Ishikawa (cell line): ENCODE data around the gene DNAH3.

ENCODE experiments used
- CEBPB ChIP-seq: IDR thresholded peaks from 2 replicates; pipeline ENCODE4 v1.6.1; 2012
- CREB1 ChIP-seq: IDR thresholded peaks from 2 replicates; pipeline ENCODE4 v1.6.1; 2012; ENCODE audit warnings: low read depth
- EGR1 ChIP-seq: IDR thresholded peaks from 2 replicates; pipeline ENCODE4 v1.6.1; 2012
- EP300 ChIP-seq: IDR thresholded peaks from 2 replicates; pipeline ENCODE4 v1.6.1; 2012; ENCODE audit warnings: borderline replicate concordance
- FOXM1 ChIP-seq: IDR thresholded peaks from 2 replicates; pipeline ENCODE4 v1.6.1; 2012; ENCODE audit warnings: low read depth, borderline replicate concordance
- NFIC ChIP-seq: IDR thresholded peaks from 2 replicates; pipeline ENCODE4 v1.6.1; 2012
- RAD21 ChIP-seq: IDR thresholded peaks from 2 replicates; pipeline ENCODE4 v1.6.1; 2012; ENCODE audit warnings: low read depth
- TAF1 ChIP-seq: IDR thresholded peaks from 2 replicates; pipeline ENCODE4 v1.6.1; 2012; ENCODE audit warnings: low read depth, mild to moderate bottlenecking
- TCF12 ChIP-seq: IDR thresholded peaks from 2 replicates; pipeline ENCODE4 v1.6.1; 2012; ENCODE audit warnings: low read depth
- TEAD4 ChIP-seq: IDR thresholded peaks from 2 replicates; pipeline ENCODE4 v1.6.1; 2012
- YY1 ChIP-seq: IDR thresholded peaks from 2 replicates; pipeline ENCODE4 v1.6.1; 2012; ENCODE audit warnings: low read depth
- ZBTB7A ChIP-seq: IDR thresholded peaks from 2 replicates; pipeline ENCODE4 v1.6.1; 2012; ENCODE audit warnings: low read depth
- TF ChIP-seq, protein P1 (sequence below): IDR thresholded peaks from 2 replicates; pipeline ENCODE4 v1.6.1; 2012; ENCODE audit warnings: low read depth, mild to moderate bottlenecking
- TF ChIP-seq, protein P2 (sequence below): IDR thresholded peaks from 2 replicates; pipeline ENCODE4 v1.6.1; 2012
- TF ChIP-seq, protein P3 (sequence below): IDR thresholded peaks from 2 replicates; pipeline ENCODE4 v1.6.1; 2012

The DNAH3 gene

DNA sequence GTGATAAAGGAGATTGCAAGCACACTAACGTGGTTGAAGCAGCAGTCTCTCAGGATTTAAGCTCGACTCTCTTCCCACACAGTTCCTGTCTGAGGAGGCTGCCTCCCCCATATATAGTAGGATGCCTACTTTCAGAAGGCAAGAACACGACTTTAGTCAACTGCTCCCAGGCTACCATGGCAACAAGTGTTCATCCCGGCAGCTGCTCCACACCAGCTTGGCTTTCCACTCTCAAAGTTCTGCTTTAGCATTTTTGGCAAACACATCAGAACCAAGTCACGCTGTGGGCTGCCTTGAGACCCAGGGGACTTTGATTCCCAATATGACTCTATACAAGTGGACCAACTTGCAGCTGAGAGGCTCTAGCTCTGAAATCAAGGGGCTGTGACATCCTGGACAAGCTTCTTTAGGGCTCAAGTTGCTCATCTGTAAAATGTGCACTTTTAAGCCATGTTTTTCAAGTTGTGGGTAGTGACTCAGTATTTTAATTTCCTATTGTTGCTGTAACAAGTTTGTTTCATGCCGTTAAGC, 44.2 kb upstream of the DNAH3 start:
- TF ChIP-seq, protein P1, sequence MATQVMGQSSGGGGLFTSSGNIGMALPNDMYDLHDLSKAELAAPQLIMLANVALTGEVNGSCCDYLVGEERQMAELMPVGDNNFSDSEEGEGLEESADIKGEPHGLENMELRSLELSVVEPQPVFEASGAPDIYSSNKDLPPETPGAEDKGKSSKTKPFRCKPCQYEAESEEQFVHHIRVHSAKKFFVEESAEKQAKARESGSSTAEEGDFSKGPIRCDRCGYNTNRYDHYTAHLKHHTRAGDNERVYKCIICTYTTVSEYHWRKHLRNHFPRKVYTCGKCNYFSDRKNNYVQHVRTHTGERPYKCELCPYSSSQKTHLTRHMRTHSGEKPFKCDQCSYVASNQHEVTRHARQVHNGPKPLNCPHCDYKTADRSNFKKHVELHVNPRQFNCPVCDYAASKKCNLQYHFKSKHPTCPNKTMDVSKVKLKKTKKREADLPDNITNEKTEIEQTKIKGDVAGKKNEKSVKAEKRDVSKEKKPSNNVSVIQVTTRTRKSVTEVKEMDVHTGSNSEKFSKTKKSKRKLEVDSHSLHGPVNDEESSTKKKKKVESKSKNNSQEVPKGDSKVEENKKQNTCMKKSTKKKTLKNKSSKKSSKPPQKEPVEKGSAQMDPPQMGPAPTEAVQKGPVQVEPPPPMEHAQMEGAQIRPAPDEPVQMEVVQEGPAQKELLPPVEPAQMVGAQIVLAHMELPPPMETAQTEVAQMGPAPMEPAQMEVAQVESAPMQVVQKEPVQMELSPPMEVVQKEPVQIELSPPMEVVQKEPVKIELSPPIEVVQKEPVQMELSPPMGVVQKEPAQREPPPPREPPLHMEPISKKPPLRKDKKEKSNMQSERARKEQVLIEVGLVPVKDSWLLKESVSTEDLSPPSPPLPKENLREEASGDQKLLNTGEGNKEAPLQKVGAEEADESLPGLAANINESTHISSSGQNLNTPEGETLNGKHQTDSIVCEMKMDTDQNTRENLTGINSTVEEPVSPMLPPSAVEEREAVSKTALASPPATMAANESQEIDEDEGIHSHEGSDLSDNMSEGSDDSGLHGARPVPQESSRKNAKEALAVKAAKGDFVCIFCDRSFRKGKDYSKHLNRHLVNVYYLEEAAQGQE: no peak
- TF ChIP-seq CEBPB: no peak
- no peak for TF ChIP-seq TEAD4
- TF ChIP-seq, protein P2, sequence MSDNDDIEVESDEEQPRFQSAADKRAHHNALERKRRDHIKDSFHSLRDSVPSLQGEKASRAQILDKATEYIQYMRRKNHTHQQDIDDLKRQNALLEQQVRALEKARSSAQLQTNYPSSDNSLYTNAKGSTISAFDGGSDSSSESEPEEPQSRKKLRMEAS: no peak
- TF ChIP-seq EP300: no peak
- no peak for TF ChIP-seq FOXM1
- no peak for TF ChIP-seq ZBTB7A
- no peak for TF ChIP-seq RAD21
- no peak for TF ChIP-seq TCF12
- no peak for TF ChIP-seq YY1
- no peak for TF ChIP-seq NFIC
- TF ChIP-seq CREB1: no peak
- TF ChIP-seq TAF1: no peak
- no peak for TF ChIP-seq EGR1
- TF ChIP-seq, protein P3, sequence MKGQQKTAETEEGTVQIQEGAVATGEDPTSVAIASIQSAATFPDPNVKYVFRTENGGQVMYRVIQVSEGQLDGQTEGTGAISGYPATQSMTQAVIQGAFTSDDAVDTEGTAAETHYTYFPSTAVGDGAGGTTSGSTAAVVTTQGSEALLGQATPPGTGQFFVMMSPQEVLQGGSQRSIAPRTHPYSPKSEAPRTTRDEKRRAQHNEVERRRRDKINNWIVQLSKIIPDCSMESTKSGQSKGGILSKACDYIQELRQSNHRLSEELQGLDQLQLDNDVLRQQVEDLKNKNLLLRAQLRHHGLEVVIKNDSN: no peak

DNA sequence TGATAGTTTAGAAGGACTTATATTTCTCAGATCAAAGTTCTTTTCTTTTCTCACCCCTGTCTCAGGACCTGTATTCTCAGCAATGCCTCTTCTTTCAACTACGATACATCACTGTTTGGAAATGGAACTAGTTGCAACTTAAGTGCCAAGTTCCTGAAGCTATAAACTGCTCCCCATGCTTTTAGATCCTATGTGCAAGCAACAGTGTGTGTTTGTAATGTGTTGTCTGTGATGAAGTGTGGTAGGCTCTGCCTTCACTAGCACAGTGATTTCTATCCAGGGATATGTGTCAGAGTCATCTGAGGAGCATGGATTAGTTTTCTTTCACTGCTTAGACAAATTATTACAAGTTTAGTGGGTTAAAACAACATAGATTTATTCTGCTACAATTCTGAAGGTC, 42.3 kb upstream of the DNAH3 start:
- TF ChIP-seq EGR1 (no peak), ZBTB7A (no peak), CREB1 (no peak), NFIC (no peak), YY1 (no peak)
- TF ChIP-seq, protein P1: no peak

DNA sequence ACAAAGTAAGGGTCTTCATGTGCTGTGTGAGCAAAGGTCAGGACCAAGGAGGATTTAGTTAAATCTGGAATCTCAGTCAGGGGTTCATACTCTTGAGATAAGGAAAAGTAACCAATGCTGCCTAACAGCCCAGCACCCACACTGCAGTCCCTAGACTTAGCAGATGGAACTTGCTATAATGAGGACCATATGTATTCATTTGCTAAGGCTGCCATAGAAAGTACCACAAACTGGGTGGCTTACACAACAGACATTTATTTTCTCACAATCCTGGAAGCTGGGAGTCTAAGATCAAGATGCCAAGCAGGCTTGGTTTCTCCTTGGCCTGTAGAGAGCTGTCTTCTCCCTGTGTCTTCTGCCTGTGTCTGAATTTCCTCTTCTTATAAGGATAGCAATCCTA, 40.0 kb upstream of the DNAH3 start:
- TF ChIP-seq NFIC (no peak), CREB1 (no peak), FOXM1 (no peak), EGR1 (no peak)
- TF ChIP-seq, protein P2: no peak

DNA sequence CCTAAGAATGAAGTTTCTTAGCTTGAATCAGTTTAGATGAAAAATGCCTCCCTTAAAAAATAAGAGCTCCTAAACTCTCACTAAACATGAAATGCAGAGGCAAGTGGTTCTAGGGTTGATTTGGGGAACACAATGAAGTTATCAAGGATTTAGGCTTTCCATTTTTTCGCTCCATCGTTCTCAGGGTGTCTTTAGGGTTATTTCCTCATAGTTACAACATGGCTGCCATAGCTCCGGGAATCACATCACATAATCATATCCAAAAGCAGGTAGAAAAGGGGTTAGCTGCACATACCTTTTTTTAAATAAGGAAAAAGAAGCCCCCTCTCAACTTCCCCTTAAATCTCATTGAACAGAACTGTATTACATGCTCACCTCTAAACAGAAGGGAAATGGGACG, 39.4 kb upstream of the DNAH3 start:
- TF ChIP-seq NFIC (no peak), EP300 (no peak), RAD21 (no peak), CEBPB (no peak), TCF12 (no peak), YY1 (no peak)

DNA sequence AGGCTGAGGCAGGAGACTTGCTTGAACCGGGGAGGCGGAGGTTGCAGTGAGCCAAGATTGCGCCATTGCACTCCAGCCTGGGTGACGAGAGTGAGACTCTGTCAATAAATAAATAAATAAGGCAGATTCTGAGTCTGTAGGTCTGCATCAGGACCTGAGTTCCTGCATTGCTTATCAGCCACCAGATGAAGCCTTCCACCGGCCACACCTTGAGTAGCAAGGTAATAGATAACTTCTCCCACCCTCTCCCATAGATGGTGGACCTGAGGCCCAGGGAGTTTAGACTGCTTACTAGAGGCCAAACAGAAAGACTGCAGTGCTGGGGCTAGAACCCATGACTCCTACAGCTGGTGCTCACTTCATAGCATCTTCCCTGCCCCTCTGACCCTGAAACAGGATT, 38.7 kb upstream of the DNAH3 start:
- TF ChIP-seq TAF1 (no peak), YY1 (no peak), RAD21 (no peak), EP300 (no peak), ZBTB7A (no peak), EGR1 (no peak), FOXM1 (no peak), CREB1 (no peak), TEAD4 (no peak), TCF12 (no peak), NFIC (no peak), CEBPB (no peak)
- TF ChIP-seq, protein P3: no peak
- TF ChIP-seq, protein P2: no peak
- TF ChIP-seq, protein P1: no peak
